Epithelial cell of proximal tubule (primary cell): ENCODE results near the gene SLC5A9. TPM values are rescaled to one million over a fixed set of nuclear protein-coding genes. Genes with fewer than 3 reads are reported as not detected.

Experiments used
- DNase-seq: peaks from one replicate; pipeline ENCODE4 v3.0.0-alpha.2; 2011; ENCODE audit warnings: low read depth
- H3K4me3 ChIP-seq: 2 replicates; pipeline ENCODE4 v1.5.1; 2011; ENCODE audit warnings: low read depth, mild to moderate bottlenecking, low read length
- CTCF ChIP-seq: conservative IDR thresholded peaks from 2 replicates; pipeline ENCODE4 v1.5.1; 2012; ENCODE audit warnings: low read depth, mild to moderate bottlenecking, low read length
- total RNA-seq: library from RNA; depleted of rRNA; stranded (reverse); fragments of >200 nt; gene quantifications from 2 replicates; pipeline ENCODE4 v1.2.3, GENCODE V29; 2015

SLC5A9 gene
- total RNA-seq, 1 donor from 2014 or later = not detected

- no peak for DNase-seq
- H3K4me3 ChIP-seq = no peak overlapping the region
Observed at GRCh38 chr1:48228156-48228555, 5.6 kb downstream of the SLC5A9 start.

GRCh38 chr1:48229317-48229716 lies 6.8 kb downstream of the SLC5A9 start:
- DNase-seq = no peak
- TF ChIP-seq CTCF = no peak
- no peak overlapping the region for H3K4me3 ChIP-seq

More at GRCh38 chr1:48228156-48228555, 5.6 kb downstream of the SLC5A9 start:
- TF ChIP-seq CTCF = peak; percentile 56

GRCh38 chr1:48230236-48230635 lies 7.7 kb downstream of the SLC5A9 start:
- DNase-seq = no peak
- no peak overlapping the region for H3K4me3 ChIP-seq
- no peak for TF ChIP-seq CTCF

- no peak overlapping the region for H3K4me3 ChIP-seq
- TF ChIP-seq CTCF = no peak
- no peak for DNase-seq
Observed at GRCh38 chr1:48232722-48233121, 10.2 kb downstream of the SLC5A9 start.

GRCh38 chr1:48233666-48234485 lies 11.4 kb downstream of the SLC5A9 start:
- no peak overlapping the region for H3K4me3 ChIP-seq
- TF ChIP-seq CTCF = no peak
- DNase-seq = no peak

GRCh38 chr1:48235652-48236051 lies 13.1 kb downstream of the SLC5A9 start:
- H3K4me3 ChIP-seq = no peak overlapping the region
- no peak for DNase-seq
- no peak for TF ChIP-seq CTCF
